Right renal pelvis (tissue), 4 donors: ENCODE measurements around the gene TOP3B. TPM values are rescaled to one million over a fixed set of nuclear protein-coding genes. Genes with fewer than 3 reads are reported as not detected.
"Not testable (repeated sequence)": the region's sequence is repeated elsewhere in the genome, so short reads cannot be mapped to it uniquely, and the experiment has no call there.

ENCODE experiments used
- DNase-seq, 4 donors: peaks; one replicate each; pipeline ENCODE4 v3.0.0-alpha.2; 2013; ENCODE audit warnings: low read depth in 4 of 4, low spot score in 3 of 4, missing footprints in 1 of 4
- polyA plus RNA-seq, 4 donors: library from polyadenylated mRNA; unstranded; fragments of 120-200 nt; gene quantifications; one replicate each; pipeline ENCODE4 v1.2.1, GENCODE V29; 2013; ENCODE audit not compliant: insufficient read length in 4 of 4

TOP3B gene
- polyA plus RNA-seq, 4 donors: 20.6 to 28.4 (median 23.5) TPM

GRCh38 chr22:21947040-21948014, 35.3 kb downstream of the TOP3B start:
- DNase-seq: no peak

- DNase-seq: no peak
These were observed 36.2 kb downstream of the TOP3B start for GRCh38 chr22:21946262-21946925.

GRCh38 chr22:21945453-21946261, 36.9 kb downstream of the TOP3B start:
- no peak for DNase-seq

DNA sequence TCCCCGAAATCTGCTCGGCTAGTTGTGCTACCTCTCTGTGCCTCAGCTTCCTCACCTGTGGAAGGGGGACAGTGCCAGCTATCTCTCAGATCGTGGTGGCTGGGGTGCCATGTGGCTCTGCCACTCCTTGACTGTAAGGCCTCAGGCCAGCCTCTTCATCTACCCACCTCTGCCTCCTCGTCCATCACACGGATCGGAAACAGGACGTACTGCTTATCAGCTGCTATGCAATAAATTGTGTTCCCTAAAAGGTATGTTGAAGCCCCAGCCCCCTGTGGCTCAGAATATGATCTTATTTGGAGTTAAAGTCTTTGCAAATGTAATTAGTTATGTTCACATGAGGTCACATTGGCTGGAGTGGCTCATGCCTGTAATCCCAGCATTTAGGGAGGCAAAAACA, 37.7 kb downstream of the TOP3B start:
- DNase-seq: no peak

GRCh38 chr22:21943571-21944448, 38.8 kb downstream of the TOP3B start:
- DNase-seq: no peak

DNA sequence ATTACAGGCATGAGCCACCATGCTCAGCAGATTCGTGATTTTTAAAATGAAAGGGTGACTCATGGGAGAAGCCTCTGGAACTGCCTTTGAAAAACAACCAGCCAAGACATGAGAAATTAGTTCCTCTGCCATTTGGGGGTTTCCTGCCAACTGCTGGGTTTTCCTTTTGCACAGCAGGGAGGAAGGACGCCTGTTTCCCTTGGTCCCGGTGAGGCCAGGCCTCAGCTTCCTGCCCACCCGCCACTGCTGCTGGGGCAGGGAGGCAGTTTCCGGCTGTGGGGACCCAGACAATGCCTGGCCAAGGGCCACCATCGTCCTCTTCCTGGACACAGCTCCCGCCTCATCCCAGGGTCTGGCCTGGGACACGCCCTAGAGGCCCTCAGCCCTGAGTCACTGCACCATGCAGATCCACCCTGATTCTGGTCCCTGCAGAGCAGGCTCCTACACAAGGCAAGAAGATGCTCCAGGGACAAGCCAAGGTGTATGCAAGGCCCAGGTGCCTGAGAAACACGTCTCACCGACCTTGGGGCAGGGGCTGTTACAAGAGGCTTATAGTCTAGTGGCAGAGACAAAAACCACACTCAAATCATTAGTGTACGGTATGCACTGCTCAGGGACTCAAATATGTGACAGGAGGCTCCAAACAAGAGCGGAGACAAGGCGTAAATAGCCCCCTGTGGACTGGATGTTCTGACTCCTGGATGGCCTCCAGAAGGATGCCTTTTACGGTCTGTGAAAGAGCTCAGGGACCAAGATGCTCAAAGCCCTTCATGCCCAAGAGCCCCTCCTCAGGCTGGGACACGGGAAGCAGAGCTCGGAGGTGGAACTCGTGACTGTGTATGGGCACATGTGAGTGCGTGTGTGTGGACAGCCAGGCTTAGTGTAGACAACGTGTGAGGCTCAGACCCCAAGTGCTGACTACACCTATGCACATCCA, 39.9 kb downstream of the TOP3B start:
- no peak for DNase-seq

GRCh38 chr22:21941921-21942320, 40.7 kb downstream of the TOP3B start:
- no peak for DNase-seq

- DNase-seq: no peak
These were observed 42.1 kb downstream of the TOP3B start for GRCh38 chr22:21940521-21940920.

- not testable (repeated sequence) for DNase-seq
These were observed 42.7 kb downstream of the TOP3B start for GRCh38 chr22:21939935-21940334.

DNA sequence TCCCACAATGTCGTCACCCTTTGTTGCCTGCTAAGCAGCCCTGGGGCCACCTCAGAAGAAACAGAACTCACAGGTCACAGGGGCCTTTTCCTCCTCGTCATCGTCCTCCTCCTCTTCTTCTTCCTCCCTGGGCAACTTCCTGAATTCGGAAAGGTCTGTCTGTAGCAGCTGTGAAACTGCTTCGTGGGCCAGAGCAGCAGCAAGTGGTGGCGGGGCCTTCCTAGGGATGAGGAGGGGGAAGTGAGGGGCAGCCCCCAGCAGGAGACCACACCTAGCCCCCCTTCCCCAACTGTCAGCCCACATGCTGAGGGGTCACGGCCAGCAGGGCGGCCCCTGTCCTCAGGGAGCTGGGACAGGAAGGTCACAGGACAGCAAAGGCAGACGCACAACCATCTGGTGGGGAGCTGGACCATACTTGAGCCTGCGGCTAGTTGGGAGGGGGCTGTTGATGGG, 43.1 kb downstream of the TOP3B start:
- DNase-seq: no peak

DNA sequence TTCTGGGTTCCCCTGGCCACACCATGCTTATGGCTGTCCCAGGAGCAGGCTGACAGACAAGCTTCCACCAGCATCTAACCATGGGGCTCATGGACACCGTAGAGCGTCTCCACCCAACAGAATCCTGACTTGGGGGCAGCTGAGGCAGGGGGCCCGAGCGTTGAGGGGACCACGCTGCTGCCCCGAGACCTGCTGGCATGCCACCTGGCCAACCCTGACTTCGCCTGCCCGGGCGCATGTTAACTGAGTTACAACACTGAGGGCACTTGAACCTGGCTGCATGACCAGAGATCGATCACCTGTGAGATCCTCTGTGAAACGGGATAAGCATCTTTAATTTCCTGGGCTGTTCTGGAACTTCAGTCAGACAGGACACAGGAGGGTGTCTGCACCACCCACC, 43.7 kb downstream of the TOP3B start:
- DNase-seq: no peak

DNA sequence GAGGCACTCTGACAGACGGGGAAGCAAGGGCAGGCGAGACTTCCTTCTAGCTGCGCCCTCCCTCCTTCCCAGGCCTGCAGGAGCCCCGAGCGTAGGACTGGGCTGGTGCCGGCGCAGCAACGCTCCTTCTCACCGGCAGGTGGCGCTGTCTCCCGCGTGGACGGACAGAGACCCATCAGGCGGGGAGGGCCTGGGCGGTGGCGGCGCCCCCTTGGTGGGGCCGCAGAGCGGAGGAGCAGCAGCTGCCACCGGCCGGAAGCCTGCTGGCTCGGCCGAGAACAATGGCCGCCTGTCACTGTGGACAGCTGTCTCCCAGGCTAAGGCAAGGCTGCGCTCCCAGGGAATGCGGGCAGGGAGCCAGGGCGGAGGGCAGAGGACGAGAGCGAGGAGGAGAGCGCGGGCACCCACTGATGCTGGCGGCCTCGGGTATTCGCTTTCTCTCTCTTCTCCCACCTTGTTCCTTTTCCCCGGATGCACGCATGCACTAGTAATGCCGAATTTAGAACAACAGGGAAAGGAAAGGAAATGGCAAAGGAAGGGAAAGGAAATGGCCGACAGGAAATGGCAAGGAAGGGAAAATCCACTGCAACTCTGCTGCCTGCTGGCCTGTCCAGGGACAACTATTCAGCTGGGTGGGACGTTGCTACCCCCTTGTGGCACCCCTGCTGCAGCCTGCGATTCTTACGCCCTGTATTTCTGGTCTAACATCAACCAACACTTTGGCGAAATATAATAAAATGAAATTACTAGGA, 44.3 kb downstream of the TOP3B start:
- peak; percentile 78 to 93 (median 82) for DNase-seq

- DNase-seq: no peak
These were observed 44.8 kb downstream of the TOP3B start for GRCh38 chr22:21937821-21938070.

DNA sequence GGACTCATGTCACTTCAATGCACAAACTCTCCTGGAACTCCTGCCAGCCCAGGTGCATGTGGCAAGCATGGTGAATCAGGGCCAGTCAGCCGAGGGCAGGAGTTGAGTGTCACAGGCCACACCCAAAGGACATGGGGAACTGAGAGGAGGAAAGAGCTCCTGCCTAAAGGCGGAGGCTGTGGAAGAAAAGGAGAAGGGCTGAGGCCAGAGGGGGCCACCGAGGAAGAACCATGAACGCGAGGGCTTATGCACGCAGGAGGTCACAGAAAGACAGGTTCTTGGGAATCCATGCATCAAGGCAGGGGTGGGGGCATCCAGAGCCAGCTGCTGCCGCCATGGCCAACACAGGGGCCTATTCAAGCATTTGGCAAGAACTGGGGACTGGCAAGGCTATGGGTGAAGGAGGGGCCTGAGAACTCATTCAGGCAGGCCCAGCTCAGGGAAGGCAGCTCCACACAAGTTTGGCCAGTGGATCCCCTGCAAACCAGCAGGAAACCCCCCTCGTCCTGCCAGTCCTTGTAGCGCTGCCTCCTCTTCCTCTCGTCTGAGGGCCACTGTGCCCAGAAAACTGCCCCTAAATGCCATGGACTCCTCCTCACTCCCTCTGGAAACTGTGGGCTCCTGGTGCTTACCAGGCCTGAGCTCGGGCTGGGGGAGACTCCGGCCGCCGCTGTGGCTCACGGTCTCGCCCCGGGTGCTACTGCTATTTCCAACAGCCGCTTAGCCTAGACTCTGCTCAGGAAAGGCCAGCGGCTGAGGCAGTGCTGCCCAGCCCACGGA, 45.4 kb downstream of the TOP3B start:
- no peak for DNase-seq

DNA sequence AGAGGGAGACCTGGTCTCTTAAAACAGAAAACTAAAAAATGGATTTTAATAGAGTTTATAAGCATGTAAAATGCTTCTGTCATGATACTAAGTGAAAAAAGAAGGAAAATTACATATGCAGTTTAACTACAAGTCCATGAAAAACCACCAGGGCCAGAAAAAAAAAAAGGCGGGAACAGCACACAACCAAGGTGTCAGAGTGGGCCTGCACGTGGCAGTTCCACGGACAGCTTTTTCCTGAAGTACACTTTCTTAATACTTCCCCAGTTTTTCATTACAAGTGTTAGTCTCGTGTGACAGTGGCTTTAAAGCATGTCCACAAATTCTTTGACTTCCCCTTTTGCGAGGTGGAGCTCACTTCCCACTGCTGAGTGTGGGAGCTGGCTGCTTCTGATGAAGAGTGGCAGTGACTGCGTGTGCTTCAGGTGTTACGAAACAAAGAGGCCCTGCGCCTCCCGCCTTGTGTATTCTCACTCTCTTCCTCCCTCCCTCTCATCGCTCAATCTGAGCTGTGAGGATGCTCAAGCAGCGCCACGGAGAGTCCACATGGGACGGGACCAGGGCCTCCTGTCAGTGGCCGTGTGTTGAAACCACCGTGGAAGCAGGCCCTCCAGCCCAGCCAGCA, 46.3 kb downstream of the TOP3B start:
- no peak for DNase-seq

GRCh38 chr22:21933910-21934309, 48.7 kb downstream of the TOP3B start:
- no peak for DNase-seq

DNA sequence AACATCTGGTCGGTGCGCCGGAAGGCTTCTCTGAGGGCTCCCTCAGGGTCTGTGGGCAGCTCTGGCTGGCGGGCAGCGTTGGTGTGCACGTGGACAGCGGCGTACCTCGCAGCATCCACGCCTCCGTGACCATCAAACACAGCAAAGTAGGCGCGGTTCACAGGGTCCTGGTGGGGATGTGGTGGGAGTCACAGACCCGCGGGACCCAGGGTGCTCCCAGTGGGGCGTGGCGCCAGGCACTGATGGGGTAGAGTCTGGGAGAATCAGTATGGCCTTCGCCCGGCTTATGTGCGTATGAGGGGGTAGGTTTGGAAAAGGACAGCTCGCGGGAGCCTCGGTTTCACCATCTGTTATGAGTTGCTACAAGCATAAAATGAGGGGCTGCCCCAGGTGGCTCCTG, 49.2 kb downstream of the TOP3B start:
- DNase-seq: no peak
